ENCODE data around the gene CDC5L.

DNA sequence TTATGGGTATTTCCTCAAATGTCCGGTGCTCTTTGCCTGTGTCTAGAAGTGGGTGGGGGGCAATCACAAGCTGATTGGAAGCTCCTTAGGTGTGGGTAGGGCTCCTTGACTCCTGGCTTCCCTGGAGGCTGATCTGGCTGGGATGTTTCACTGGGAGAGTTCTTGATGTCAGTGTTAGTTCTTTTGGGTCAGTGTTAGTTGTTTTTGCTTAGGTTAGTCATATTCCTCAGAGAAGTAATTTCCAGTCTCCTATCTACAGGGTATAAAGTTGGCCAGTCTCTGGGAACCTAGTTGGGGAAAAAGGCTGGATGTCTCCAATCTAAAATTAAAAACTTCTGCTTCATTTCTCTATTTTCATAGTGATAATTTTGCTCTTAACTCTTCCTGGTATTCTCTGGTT lies 23.6 kb downstream of the CDC5L start:
- no peak for TF ChIP-seq NFRKB (IDR thresholded peaks at IDR 0.05)
- TF ChIP-seq FOXA1 (IDR thresholded peaks at IDR 0.05): no peak
- TF ChIP-seq HDGF (IDR thresholded peaks at IDR 0.05; ENCODE audit: borderline replicate concordance): no peak

Data from HEK293T (cell line).